OCI-LY3 (cell line): ENCODE data around the gene KIF5C.

Experiments
- CTCF ChIP-seq: fragments of 200-600, 300-600 bp; sonication (generic); IDR thresholded peaks from 2 replicates; pipeline ENCODE4 v1.5.1; 2014; ENCODE audit warnings: antibody characterized with exemption, low read length, low read depth
- EZH2phosphoT487 ChIP-seq: fragments of 200-600 bp; shearing (Covaris generic); IDR thresholded peaks from 2 replicates; pipeline ENCODE4 v1.6.1; 2018; ENCODE audit warnings: antibody characterized with exemption, mixed run types, low read depth

GRCh38 chr2:149064365-149064841, 189.4 kb downstream of the KIF5C start:
- TF ChIP-seq CTCF, result no peak
- TF ChIP-seq EZH2phosphoT487, result no peak
